A673 (cell line): ENCODE measurements around the gene CNTN2. TPM values are rescaled to one million over a fixed set of nuclear protein-coding genes. Genes with fewer than 3 reads are reported as not detected.
A peak's percentile ranks its signal among the peaks of the same experiment; 100 is the strongest.

Experiments
- BruUV-seq: library from RNA; stranded (reverse); fragments of 400-500 nt; replicated peaks from 2 replicates; lab custom pipeline; 2021; lab: Mats Ljungman, UMichigan
- CTCF ChIA-PET: fragments of 300-600 bp; sonication (Branson Sonifier 250); formaldehyde crosslinking; loops from one replicate; lab custom pipeline; 2022; ENCODE audit warnings: antibody characterized with exemption; lab: Charles Lee
- POLR2A ChIA-PET: fragments of 300-600 bp; sonication (Branson Sonifier 250); formaldehyde crosslinking; loops from one replicate; lab custom pipeline; 2022; ENCODE audit warnings: antibody characterized with exemption; ENCODE audit not compliant: low non-redundant PET; lab: Charles Lee
- DNase-seq: peaks from one replicate; pipeline ENCODE4 v3.0.0-alpha.2; 2015; ENCODE audit warnings: low spot score
- H3K27ac ChIP-seq: fragments of 200-600 bp; sonication (generic); 2 replicates; pipeline ENCODE4 v1.5.1; 2016; ENCODE audit warnings: mixed run types, low read depth, mild to moderate bottlenecking, mixed read lengths, antibody characterized with exemption, low read length; ENCODE audit not compliant: poor library complexity, severe bottlenecking
- H3K27me3 ChIP-seq: fragments of 200-600 bp; sonication (generic); replicated peaks from 2 replicates; pipeline ENCODE4 v1.6.1; 2017; ENCODE audit warnings: mixed run types, low read depth, mild to moderate bottlenecking, mixed read lengths, antibody characterized with exemption, low read length; ENCODE audit not compliant: insufficient read depth, poor library complexity
- H3K36me3 ChIP-seq: fragments of 200-600 bp; sonication (generic); 2 replicates; pipeline ENCODE4 v1.6.1; 2016; ENCODE audit warnings: mixed run types, mild to moderate bottlenecking, mixed read lengths, antibody characterized with exemption, low read length; ENCODE audit not compliant: insufficient read depth, poor library complexity, severe bottlenecking
- H3K4me1 ChIP-seq: fragments of 200-600 bp; sonication (generic); 2 replicates; pipeline ENCODE4 v1.6.1; 2017; ENCODE audit warnings: mixed run types, mild to moderate bottlenecking, mixed read lengths, antibody characterized with exemption, low read length; ENCODE audit not compliant: insufficient read depth, poor library complexity, severe bottlenecking
- H3K4me3 ChIP-seq: fragments of 200-600 bp; sonication (generic); 2 replicates; pipeline ENCODE4 v1.5.1; 2016; ENCODE audit warnings: low read depth, mixed run types, mild to moderate bottlenecking, mixed read lengths, low read length; ENCODE audit not compliant: poor library complexity, severe bottlenecking
- H3K9me3 ChIP-seq: fragments of 200-600 bp; sonication (generic); 2 replicates; pipeline ENCODE4 v1.6.1; 2016; ENCODE audit warnings: mixed run types, low read depth, mild to moderate bottlenecking, mixed read lengths, antibody characterized with exemption, low read length; ENCODE audit not compliant: poor library complexity, severe bottlenecking
- CTCF ChIP-seq: fragments of 300-800, 200-600 bp; sonication (generic); conservative IDR thresholded peaks from 2 replicates; pipeline ENCODE4 v1.5.1; 2017; ENCODE audit warnings: low read depth, mild to moderate bottlenecking, antibody characterized with exemption, low read length, moderate library complexity, mixed read lengths
- EZH2 ChIP-seq: fragments of 200-600 bp; sonication (generic); IDR thresholded peaks from 2 replicates; pipeline ENCODE4 v1.6.1; 2017; ENCODE audit warnings: borderline replicate concordance, low read depth, mild to moderate bottlenecking, mixed read lengths, antibody characterized with exemption, low read length; ENCODE audit not compliant: poor library complexity, severe bottlenecking
- intact Hi-C: fragments of 100-400 bp; cut with micrococcal nuclease; formaldehyde crosslinking; loops from one replicate; pipeline ENCODE4 v1.10.0; 2022; ENCODE audit not compliant: unreplicated experiment
- total RNA-seq: library from RNA; stranded (reverse); gene quantifications from 2 replicates; pipeline ENCODE4 v1.2.3, GENCODE V29; 2021

CNTN2 gene
- total RNA-seq, 1 experiment from 2014 or later: not detected

DNA sequence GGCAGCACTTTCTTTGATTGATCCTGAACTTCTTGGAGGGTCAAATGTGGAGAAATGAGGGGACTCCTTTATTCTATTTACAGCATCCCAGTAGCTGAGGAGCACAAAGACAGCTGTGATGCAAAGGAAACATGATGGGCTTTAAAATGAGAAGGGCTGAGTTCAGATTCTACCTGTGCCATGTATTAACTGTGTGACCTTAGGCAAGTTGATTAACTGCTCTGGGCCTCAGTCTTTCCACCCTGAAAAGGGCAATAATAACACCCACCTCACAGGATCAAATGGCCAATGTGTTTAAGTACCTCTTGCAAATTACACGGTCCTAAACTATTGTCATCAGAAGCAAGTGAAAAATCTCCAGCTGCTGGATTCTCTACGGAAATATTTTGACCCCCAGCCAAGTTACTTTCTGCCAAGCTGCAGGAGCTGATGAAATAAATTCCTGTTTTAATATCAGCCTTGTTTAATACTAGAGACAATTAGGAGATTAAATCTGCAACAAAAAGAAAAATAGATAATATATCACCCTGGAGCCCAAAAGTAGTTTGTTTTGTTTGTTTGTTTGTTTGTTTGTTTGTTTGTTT, 25.5 kb downstream of the CNTN2 start:
- DNase-seq: peak; percentile 11
- ChIA-PET POLR2A (no interaction called here), CTCF (no interaction called here)
- BruUV-seq: no TSS peak
- H3K9me3 ChIP-seq: no peaks in the 10 kb centered on the region
- no peaks in the 10 kb centered on the region for H3K27me3 ChIP-seq
- intact Hi-C loops: no loop called here
- no peak for TF ChIP-seq EZH2
- TF ChIP-seq CTCF: no peak
- peaks cover 5% of the 10 kb centered on the region for H3K4me1 ChIP-seq
- H3K4me3 ChIP-seq: no peak overlapping the region
- no peak overlapping the region for H3K27ac ChIP-seq
- no peaks in the 10 kb centered on the region for H3K36me3 ChIP-seq

- Histone ChIP-seq H3K4me3 (no peak overlapping the region), H3K9me3 (no peaks in the 10 kb centered on the region), H3K36me3 (no peaks in the 10 kb centered on the region), H3K4me1 (peaks cover 5% of the 10 kb centered on the region), H3K27ac (no peak overlapping the region), H3K27me3 (no peaks in the 10 kb centered on the region)
- DNase-seq: no peak
- POLR2A ChIA-PET: no interaction called here
- intact Hi-C loops: no loop called here
- no peak for TF ChIP-seq EZH2
- TF ChIP-seq CTCF: no peak
- CTCF ChIA-PET: no interaction called here
- no TSS peak for BruUV-seq
Observed at GRCh38 chr1:205069371-205070125, 26.5 kb downstream of the CNTN2 start.

- no peak for DNase-seq
- ChIA-PET POLR2A (no interaction called here), CTCF (interaction anchor here (0.6 to 1.5 kb wide), 2 partner anchors 9 to 185 kb away, joined by 7 to 8 read pairs; no protein-coding TSS in a partner anchor)
- H3K4me1 ChIP-seq: peaks cover 5% of the 10 kb centered on the region
- intact Hi-C loops: no loop called here
- BruUV-seq: no TSS peak
- TF ChIP-seq CTCF (no peak), EZH2 (no peak)
- no peaks in the 10 kb centered on the region for H3K36me3 ChIP-seq
- H3K9me3 ChIP-seq: no peaks in the 10 kb centered on the region
- H3K4me3 ChIP-seq: no peak overlapping the region
- no peaks in the 10 kb centered on the region for H3K27me3 ChIP-seq
- no peak overlapping the region for H3K27ac ChIP-seq
Observed at GRCh38 chr1:205071028-205071409, 28.0 kb downstream of the CNTN2 start.
